NCI-H146 (cell line): ENCODE data around the gene WAPL.
"Not testable (repeated sequence)": the region's sequence is repeated elsewhere in the genome, so short reads cannot be mapped to it uniquely, and the experiment has no call there.

Source experiments
- DNase-seq: peaks from one replicate; lab custom pipeline; 2025; lab: John Stamatoyannopoulos, UW

Gene WAPL, protein sequence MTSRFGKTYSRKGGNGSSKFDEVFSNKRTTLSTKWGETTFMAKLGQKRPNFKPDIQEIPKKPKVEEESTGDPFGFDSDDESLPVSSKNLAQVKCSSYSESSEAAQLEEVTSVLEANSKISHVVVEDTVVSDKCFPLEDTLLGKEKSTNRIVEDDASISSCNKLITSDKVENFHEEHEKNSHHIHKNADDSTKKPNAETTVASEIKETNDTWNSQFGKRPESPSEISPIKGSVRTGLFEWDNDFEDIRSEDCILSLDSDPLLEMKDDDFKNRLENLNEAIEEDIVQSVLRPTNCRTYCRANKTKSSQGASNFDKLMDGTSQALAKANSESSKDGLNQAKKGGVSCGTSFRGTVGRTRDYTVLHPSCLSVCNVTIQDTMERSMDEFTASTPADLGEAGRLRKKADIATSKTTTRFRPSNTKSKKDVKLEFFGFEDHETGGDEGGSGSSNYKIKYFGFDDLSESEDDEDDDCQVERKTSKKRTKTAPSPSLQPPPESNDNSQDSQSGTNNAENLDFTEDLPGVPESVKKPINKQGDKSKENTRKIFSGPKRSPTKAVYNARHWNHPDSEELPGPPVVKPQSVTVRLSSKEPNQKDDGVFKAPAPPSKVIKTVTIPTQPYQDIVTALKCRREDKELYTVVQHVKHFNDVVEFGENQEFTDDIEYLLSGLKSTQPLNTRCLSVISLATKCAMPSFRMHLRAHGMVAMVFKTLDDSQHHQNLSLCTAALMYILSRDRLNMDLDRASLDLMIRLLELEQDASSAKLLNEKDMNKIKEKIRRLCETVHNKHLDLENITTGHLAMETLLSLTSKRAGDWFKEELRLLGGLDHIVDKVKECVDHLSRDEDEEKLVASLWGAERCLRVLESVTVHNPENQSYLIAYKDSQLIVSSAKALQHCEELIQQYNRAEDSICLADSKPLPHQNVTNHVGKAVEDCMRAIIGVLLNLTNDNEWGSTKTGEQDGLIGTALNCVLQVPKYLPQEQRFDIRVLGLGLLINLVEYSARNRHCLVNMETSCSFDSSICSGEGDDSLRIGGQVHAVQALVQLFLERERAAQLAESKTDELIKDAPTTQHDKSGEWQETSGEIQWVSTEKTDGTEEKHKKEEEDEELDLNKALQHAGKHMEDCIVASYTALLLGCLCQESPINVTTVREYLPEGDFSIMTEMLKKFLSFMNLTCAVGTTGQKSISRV (N-terminal part only)

DNA sequence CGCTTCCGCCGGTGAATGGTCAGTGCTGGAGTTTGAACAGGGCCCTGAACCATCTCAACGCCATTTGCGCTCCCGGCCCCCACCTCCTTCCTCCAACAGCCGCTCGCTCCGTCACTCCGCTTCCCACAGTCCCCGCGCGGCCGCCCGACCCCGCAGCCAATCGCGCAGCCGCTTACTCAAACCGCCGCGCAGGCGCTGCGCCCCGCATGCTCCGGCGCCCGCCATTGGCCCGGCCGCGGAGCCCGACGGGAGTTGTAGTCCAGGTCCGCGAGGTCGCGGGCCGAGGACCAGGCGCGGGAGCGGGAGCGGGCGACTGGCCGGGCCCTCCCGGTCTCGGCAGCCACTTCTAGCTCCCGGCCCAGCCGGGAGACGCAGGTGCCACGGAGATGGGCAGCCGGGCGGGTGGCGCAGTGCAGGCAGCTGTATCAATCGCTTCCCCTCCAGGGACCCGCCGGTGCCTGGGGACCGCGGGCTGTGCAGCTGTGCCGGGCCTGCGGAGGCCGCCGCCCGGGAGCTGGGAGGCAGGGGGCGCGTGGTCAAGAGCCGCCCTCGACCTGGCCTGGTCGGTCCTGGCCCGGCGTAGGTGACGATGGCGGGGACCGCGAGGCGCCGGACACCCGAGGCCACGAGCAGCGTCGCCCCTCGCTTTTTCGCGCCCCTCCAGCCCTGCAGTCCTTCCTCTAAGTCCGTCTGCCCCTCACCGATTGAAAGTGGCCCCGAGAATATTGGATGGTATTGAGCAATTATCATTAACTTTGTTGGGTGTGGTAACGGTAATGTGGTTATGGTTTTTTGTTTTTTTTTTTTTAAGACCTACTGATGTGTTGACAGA, at the start of gene WAPL:
Gene WAPL, minus strand, starts transcription at position 115 of the 832 bp plus-strand sequence. CDS start 3,723 bp downstream, outside the sequence.
- peak; percentile 96 for DNase-seq

DNA sequence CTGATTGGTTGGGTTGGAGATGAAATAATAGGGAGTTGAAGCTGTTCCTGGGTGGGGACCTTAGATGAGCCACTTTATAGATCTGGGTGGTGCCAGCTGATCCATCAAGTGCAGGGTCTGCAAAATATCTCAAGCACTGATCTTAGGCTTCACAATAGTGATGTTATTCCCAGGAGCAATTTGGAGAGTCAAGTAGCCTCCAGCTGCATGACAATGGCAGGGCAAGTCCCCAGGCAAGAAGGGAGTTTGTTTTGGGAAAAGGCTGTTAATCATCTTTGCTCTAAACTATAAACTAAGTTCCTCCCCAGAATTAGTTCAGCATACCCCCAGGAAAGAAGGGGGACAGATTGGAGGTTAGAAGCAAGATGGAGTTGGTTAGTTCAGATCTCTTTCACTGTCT, 47.7 kb upstream of the WAPL start:
- no peak for DNase-seq

DNA sequence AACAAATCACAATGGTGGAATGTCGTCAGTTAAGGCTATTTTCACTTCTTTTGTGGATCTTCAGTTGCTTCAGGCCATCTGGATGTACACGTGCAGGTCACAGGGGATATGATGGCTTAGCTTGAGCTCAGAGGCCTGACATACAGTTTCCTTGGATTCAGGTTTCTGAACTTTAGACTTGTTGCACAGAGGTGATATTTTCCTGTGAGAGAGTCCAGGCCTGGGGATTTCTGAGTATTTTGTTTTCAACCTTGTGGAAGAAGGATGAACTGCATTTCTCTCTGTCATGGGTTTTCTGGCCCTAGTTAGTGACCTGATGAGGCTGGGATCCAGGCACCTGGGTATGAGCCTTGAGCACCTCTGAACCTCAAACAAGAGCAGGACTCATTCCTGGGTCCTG, 44.9 kb upstream of the WAPL start:
- not testable (repeated sequence) for DNase-seq

DNA sequence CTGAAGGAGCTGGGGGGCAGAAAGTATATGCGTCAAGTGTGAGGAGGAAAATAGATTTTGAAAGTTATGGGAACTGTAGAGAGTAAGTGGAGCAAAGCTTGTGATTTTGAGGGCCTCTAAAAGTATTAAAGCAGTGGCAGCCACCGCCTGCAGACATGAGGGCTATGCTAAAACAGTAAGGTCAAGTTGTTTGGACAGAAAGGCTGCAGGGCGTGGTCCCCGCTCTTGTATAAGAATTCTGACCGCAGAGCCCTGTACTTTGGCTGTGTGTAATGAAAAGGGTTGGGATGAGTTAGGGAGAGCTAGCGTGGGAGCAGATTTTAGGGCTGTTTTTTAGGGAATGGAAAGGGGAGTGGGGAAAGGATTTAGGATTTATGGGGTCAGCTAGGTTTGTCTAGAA, 41.7 kb upstream of the WAPL start:
- DNase-seq, result not testable (repeated sequence)

DNA sequence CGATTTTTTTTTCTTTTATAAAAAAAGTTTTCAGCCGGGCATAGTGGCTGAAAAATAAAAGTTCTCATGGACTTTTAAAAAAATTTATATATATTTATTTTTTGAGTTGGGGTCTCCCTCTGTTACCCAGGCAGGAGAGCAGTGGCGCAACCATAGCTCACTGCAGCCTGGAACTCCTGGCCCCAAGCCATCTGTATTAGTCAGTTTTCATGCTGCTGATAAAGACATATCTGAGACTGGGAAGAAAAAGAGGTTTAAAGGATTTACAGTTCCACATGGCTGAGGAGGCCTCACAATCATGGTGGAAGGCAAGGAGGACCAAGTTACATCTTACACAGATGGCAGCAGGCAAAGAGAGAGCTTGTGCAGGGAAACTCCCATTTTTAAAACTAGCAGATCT, 37.1 kb upstream of the WAPL start:
- DNase-seq, result not testable (repeated sequence)

DNA sequence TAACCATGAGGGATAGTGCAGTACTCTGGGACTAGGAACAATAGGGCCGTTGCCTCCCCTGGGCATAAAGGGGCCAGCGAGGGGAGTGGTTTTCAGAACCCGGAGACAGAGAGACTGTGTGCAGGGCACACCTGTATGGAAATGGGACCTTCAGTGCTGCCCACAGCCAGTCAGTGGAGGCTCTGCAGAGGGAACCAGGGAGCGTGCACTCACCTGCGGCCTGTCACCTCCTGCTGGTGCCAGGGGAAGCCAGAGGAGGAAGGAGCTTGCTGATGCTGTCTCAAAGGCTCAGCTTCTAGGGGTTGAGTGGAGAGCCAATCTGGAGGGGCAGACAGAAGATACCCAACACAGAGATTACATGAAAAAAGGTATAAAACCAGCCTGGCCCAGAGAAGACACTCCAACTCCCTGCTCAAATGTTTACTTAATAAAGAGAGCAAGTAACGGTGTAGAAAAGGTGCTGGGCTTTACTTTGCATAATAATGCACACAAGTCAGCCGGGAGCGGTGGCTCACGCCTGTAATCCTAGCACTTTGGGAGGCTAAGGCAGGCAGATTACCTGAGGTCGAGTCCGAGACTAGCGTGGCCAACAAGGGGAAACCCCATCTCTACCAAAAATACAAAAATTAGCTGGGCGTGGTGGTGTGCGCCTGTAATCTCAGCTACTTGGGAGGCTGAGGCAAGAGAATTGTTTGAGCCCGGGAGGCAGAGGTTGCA, 35.5 kb upstream of the WAPL start:
- peak; percentile 99 for DNase-seq

DNA sequence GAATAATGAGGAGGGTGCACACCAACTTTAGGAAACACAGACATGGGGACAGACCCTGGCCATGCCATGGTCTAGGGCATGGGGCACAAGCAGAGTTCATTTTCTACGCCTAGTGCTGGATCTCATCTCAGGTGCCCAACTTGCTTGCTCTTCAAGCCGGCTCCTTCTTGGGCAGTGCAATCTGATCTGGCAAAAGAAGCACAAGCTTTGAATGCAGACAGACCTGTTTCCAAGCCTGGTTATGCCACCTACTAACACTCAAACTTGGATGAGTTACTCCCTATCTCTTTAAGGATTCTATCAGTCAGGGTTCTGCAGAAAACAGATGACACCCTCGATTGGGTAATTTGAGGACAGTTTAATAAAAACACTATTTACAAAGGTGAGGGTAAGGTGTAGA, 34.9 kb upstream of the WAPL start:
- DNase-seq, result no peak

DNA sequence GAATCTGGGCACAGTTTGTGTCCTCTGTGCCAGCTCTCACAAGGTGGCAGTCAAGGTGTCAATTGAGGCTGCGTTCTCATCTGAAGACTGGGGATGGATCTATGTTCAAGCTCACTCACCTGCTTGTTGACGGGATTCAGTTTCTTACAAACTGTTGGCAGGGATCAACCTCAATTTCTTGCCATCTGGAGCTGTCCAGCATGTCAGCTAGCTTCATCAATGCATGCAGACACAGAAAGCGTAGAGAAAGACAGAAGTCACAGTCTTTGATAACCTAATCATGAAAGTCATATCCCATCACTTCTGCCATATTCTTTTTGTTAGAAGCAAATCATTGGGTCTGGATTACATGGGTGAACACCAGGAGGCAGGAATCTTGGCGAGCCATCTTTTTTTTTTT, 32.0 kb upstream of the WAPL start:
- no peak for DNase-seq

DNA sequence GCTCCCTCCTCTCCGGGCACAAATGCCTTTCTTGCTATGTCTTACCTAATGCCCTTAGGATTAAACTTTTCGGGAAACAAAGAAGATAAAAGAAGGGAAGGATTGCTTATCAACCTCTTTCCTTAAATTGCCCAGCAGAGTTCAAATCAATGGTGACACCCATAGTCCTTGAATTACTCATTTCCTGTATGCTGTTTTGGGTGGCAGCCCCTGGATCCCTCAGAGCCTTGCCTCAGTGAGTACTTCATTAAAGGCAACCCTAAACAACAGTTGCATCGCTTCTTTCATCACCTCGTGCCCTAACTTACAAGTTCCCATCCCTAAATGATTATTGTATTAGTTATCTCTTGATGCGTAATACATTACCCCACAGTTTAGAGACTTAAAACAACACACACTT, 31.6 kb upstream of the WAPL start:
- no peak for DNase-seq

DNA sequence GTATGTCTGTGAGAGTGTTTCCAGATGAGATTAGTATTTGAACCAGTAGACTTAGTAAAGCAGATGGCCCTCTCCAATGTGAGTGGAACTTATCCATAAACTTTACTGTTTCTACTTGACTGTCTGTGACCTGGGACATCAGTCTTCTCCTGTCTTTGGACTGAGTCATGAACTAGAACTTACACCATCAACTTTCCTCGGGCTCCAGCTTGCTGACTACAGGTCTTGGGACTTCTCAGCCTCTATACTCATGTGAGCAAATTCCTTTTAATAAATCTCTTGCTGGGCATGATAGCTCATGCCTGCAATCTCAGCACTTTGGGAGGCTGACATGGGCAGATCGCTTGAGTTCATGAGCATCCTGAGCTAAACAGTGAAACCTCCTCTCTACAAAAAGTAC, 25.7 kb upstream of the WAPL start:
- DNase-seq, result no peak

DNA sequence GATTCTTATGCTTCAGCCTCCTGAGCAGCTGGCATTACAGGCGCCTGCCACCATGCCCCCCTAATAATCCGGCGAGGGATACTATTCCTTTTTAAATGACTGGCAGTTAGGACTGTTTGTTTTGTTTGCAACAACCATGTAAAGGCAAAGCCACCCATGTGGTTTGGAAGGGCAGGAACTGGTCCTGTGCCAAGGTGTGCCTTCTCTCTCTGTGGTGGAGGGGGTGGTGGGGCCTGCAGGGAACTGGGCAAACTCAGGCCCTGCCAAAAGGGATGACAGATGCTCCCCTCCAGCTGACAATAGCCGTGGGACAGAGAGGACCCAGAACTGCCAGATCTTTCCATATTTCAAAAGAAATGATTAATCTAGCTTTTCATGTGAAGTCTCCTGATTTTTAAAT, 23.5 kb upstream of the WAPL start:
- DNase-seq, result no peak

DNA sequence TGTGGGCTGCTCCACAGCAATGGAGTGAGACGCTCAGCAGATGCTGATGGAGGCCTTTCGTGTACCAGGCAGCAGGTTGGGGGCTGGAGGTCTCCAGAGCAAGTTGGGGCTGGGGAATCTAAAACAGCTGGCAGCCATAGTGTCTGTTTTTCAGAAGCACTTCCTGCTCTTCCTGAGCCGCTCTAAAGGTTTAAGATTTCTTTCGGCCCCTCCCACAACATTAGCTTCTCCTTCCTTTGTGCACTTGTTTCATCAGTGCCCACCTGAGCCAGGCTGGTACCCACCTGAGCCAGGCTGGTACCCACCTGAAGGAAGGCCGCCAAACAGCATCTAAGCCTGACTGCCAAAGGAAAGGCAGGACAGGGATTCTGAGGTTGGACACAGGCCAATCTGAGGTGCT, 18.4 kb upstream of the WAPL start:
- DNase-seq, result no peak

DNA sequence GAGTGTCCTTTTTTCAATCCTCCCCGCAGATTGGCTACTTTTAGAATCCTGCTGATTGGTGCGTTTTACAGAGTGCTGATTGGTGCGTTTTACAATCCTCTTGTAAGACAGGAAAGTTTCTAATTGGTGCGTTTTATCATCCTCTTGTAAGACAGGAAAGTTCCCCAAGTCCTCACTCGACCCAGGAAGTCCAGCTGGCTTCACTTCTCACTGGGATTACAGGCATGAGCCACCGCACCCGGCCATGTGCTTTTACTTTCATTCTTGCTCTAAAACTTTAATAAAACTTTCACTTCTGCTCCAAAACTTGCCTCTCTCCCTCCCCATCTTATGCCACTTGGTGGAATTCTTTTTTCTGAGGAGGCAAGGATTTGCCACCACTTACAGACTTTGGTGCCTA, 17.0 kb upstream of the WAPL start:
- no peak for DNase-seq

DNA sequence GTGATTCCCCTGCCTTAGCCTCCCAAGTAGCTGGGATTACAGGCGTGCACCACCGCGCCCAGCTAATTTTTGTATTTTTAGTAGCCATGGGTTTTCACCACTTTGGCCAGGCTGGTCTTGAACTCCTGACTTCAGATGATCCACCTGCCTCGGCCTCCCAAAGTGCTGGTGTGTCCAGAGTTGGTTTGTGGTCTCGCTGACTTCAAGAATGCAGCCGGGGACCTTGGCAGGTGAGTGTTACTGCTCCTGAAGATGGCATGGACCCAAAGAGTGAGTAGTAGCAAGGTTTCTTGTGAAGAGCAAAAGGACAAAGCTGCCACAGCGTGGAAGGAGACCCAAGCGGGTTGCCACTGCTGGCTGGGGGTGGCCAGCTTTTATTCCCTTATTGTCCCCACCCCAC, 16.4 kb upstream of the WAPL start:
- not testable (repeated sequence) for DNase-seq

DNA sequence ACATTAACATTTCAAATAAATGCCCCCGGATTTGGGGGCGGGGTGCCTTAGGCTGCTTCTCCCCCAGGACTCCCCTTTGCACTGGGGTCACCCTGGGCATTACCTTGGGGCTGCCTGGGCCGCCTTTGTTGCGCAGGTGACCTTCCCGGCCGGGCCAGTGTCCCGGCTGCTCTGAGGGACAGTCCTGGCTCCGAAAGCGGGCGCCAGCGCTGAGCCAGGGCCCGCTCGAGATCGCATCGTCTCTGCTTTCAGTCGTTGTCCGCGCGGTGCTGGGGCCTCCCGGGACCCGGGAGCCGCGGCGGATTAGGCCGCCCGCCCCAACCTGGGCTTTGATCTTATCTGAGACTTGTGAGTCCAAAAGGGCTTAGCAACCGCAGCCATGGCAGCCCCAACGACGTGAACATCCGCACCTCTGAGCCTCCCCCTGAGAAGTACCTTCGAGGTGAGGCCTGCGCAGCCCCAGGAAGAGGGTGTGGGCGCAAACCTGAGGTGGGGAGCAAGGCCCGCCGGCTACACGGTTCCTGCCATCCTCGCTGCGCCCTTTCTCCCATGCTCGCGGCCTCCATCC, 14.8 kb upstream of the WAPL start:
- DNase-seq, result no peak

DNA sequence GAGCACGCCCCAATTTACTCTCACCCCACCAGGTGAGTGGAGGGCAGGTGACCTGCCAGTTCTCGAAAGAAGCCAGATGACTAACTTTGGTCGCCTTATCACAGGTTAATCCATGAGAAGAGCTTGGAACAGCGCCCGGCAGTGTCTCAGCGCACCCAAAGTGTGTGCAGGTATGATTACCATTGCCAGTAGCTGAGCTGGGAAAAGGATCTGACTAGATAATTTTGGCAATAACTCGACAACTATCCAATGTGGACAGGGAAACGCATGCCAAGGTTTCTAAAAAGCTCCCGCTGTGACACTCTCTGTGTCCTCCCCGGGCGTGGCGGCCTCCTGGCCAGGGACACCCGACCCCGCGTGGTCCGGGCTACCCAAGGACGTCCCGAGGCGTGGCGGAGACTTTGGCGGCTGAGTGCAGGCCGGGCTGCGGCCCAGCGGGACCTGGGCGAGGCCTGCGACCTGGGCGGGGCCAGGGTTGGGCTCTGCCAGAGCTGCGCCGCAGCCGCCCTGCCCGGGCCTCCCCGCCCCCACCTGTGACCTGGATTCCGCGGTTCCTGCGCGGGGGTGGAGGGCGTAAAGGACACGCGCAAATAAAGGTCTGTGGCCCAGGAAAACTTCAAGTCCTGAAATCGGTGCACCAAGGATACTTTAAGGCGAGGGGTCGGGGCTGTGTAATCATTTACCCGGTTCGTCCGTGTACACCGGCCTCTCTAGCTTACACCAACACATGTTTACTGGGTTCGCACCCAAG, 13.7 kb upstream of the WAPL start:
- DNase-seq, result peak; percentile 60

DNA sequence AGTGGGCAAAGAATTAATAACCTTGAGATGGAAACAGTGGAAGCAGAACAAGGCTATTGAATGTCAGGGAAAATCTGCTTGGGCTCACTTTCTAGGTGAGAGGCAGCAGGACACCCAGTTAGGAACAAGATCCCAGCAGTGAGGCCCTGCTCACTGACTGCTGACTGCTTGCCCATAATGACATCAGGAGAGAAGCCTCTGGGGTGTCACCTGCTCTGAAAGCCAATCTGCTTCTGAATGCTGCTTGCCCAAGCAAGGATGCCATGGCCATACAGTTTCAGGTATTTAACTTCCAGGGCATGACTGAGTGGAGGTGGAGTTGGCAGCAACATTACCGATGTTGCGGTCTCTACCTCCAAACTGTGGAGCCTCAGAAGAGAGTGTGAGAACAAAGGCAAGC, 11.7 kb upstream of the WAPL start:
- DNase-seq, result no peak

DNA sequence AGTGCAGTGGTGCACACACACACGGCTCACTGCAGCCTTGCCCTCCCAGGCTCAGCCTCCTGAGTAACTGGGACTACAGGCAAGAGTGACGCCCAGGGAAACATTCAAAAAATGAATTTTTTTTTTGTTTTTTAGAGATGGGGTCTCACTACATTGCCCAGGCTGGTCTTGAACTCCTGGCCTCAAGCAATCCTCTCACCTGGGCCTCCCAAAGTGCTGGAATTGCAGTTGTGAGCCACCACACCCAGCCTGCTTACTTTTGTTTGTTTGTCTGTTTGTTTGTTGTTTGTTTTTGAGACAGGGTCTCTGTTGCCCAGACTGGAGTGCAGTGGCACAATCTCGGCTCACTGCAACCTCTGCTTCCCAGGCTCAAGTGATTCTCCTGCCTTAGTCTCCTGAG, 7.1 kb upstream of the WAPL start:
- not testable (repeated sequence) for DNase-seq

DNA sequence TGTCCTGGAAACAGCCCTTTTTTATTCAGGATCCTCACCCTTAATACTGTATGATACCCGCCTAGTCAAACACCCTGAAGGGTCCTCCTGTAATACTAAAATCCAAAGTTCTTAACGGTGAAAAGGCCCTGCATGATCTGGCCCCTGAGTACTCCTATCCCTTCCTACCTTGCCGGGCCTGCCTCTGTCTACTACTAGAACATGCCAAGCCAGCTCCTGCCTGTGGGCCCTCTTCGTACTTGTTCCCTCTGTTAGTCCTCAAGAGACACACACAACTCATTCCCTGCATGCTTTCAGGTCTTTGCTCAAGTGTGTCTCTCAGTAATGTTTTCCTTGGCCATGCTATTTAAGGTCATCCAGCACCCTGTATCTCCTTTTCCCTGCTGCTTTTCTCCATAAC, 5.0 kb upstream of the WAPL start:
- DNase-seq, result no peak

DNA sequence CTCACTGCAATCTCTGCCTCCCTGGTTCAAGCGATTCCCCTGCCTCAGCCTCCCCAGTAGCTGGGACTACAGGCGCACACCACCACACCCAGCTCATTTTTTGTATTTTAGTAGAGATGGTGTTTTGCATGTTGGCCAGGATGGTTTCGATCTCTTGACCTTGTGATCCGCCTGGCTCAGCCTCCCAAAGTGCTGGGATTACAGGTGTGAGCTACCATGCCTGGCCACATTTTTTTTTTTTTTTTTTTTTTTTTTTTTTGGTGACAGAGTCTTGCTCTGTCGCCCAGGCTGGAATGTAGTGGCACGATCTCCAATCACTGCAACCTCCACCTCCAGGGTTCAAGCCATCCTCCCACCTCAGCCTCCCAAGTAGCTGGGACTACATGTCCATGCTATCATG, 4.1 kb upstream of the WAPL start:
- not testable (repeated sequence) for DNase-seq
